ENCODE data around the gene FLNC.

GRCh38 chr7:128894101-128894440, 63.9 kb downstream of the FLNC start:
- TF ChIP-seq CTCF (conservative IDR thresholded peaks at IDR 0.05 in 1 of 2, IDR thresholded peaks at IDR 0.05 in 1 of 2; ENCODE audit: extremely low read depth in 1 of 2, insufficient read depth in 1 of 2, low read depth in 1 of 2, low read length in 2 of 2), result no peak
- no peak for TF ChIP-seq EZH2 (IDR thresholded peaks at IDR 0.05; ENCODE audit: borderline replicate concordance, low read length)
